Mammary epithelial cell (primary cell): ENCODE data around the gene CRYGA.

Source experiments
- EZH2 ChIP-seq: IDR thresholded peaks from 2 replicates; pipeline ENCODE4 v1.6.1; 2012; ENCODE audit warnings: low read length, inconsistent platforms, borderline replicate concordance
- TF ChIP-seq, protein P1 (sequence below), 2 donors: IDR thresholded peaks in 1 of 2; conservative IDR thresholded peaks in 1 of 2; 2 replicates each; pipeline ENCODE4 v1.5.1; 2011 to 2012; ENCODE audit warnings: inconsistent platforms in 2 of 2, low read length in 2 of 2, mild to moderate bottlenecking in 2 of 2, control low read depth in 1 of 2, low read depth in 1 of 2; ENCODE audit not compliant: insufficient read depth in 1 of 2; ENCODE audit errors: extremely low read depth in 1 of 2

DNA sequence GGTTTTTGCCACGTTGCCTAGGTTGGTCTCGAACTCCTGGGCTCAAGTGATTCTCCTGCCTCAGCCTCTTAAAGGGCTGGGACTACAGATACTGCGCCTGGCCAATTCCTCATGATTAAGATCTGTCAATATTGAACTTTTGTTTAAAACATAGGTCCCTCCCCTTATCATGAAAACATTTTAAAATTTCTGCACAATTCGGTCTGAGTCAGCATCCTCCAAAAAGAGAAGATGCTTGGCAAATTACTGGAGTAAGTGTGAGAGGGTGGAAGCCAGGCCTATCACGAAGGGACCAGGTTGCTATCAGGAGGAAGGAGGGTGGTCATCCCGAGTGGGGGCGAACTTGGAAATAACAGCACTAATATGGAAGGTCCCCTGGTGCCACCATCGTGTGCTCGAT, 10.8 kb upstream of the CRYGA start:
- TF ChIP-seq, protein P1, sequence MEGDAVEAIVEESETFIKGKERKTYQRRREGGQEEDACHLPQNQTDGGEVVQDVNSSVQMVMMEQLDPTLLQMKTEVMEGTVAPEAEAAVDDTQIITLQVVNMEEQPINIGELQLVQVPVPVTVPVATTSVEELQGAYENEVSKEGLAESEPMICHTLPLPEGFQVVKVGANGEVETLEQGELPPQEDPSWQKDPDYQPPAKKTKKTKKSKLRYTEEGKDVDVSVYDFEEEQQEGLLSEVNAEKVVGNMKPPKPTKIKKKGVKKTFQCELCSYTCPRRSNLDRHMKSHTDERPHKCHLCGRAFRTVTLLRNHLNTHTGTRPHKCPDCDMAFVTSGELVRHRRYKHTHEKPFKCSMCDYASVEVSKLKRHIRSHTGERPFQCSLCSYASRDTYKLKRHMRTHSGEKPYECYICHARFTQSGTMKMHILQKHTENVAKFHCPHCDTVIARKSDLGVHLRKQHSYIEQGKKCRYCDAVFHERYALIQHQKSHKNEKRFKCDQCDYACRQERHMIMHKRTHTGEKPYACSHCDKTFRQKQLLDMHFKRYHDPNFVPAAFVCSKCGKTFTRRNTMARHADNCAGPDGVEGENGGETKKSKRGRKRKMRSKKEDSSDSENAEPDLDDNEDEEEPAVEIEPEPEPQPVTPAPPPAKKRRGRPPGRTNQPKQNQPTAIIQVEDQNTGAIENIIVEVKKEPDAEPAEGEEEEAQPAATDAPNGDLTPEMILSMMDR (conservative IDR thresholded peaks at IDR 0.05 in 1 of 2, IDR thresholded peaks at IDR 0.05 in 1 of 2; ENCODE audit: extremely low read depth in 1 of 2, insufficient read depth in 1 of 2, low read depth in 1 of 2, low read length in 2 of 2): no peak
- no peak for TF ChIP-seq EZH2
